K562 (cell line): ENCODE data around the gene AKT3.

ENCODE experiments used
- ATF7 ChIP-seq: fragments of 450-650 bp; IDR thresholded peaks from 2 replicates; pipeline ENCODE4 v1.7.1; 2014; ENCODE audit warnings: mild to moderate bottlenecking, moderate library complexity
- KDM4B ChIP-seq, 2 experiments: fragments of 450-650 bp in 1 of 2; sonication (generic) in 1 of 2; IDR thresholded peaks; 2 replicates each; pipeline ENCODE4 v1.6.1; 2016 to 2017; ENCODE audit warnings: borderline replicate concordance in 2 of 2, antibody characterized with exemption in 1 of 2, low read depth in 1 of 2, mild to moderate bottlenecking in 1 of 2
- MED1 ChIP-seq: sonication (generic); formaldehyde crosslinking; IDR thresholded peaks from 2 replicates; pipeline ENCODE4 v1.8.1; 2023; ENCODE audit warnings: missing genetic modification reagents, borderline replicate concordance
- NFRKB ChIP-seq: fragments of 450-650 bp; IDR thresholded peaks from 2 replicates; pipeline ENCODE4 v1.6.1; 2016; ENCODE audit warnings: low read depth
- RFX7 ChIP-seq: fragments of 250-450 bp; sonication (Bioruptor Pico); IDR thresholded peaks from 2 replicates; pipeline ENCODE4 v1.5.1; 2021; ENCODE audit warnings: mild to moderate bottlenecking
- SIN3B ChIP-seq: fragments of 450-650 bp; IDR thresholded peaks from 2 replicates; pipeline ENCODE4 v1.6.1; 2017; ENCODE audit warnings: low read depth, mild to moderate bottlenecking, moderate library complexity
- ZNF12 ChIP-seq: sonication (generic); formaldehyde crosslinking; IDR thresholded peaks from 2 replicates; pipeline ENCODE4 v1.4.0; 2020; ENCODE audit warnings: mild to moderate bottlenecking, missing genetic modification reagents
- ZNF124 ChIP-seq: sonication (generic); formaldehyde crosslinking; IDR thresholded peaks from 2 replicates; pipeline ENCODE4 v1.8.1; 2022; ENCODE audit warnings: missing genetic modification reagents
- ZNF316 ChIP-seq: fragments of 450-650 bp; IDR thresholded peaks from 2 replicates; pipeline ENCODE4 v1.6.1; 2016
- ZNF436 ChIP-seq: fragments of 250-450, 450-650 bp; sonication (Bioruptor Pico); formaldehyde crosslinking; IDR thresholded peaks from 2 replicates; pipeline ENCODE4 v1.7.0; 2020; ENCODE audit warnings: mild to moderate bottlenecking
- TF ChIP-seq, protein P1 (sequence below): sonication (generic); formaldehyde crosslinking; IDR thresholded peaks from 2 replicates; pipeline ENCODE4 v1.8.1; 2022; ENCODE audit warnings: missing genetic modification reagents

DNA sequence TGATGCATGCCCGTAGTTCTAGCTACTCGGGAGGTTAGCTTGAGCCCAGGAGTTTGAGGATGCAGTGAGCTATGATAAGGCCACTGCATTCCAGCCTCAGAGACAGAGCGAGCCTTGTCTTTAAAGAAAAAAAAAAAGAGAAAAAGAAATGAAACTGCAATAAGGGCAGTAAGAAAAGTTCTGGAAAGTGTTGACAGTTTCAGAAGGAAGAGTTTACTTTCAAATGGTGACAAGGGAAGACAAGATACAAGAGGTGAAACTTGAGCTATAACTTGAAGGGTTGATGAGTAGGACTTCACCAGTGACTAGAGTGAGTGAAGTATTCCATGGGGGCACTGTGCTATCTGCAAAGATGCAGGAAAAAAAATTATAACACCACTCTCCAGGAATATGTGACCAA lies 125.0 kb downstream of the AKT3 start:
- TF ChIP-seq MED1 (CRISPR knock-in tag): no peak
- TF ChIP-seq KDM4B (IDR thresholded peaks at IDR 0.05; ENCODE audit: borderline replicate concordance in 2 of 2, low read depth in 1 of 2): no peak
- no peak for TF ChIP-seq ZNF316
- TF ChIP-seq ZNF436 (CRISPR knock-in tag): no peak
- no peak for TF ChIP-seq NFRKB
- TF ChIP-seq SIN3B: no peak
- TF ChIP-seq RFX7 (CRISPR knock-in tag): no peak
- TF ChIP-seq ATF7: no peak
- TF ChIP-seq ZNF12 (CRISPR knock-in tag): no peak
- no peak for TF ChIP-seq ZNF124 (CRISPR knock-in tag)
- TF ChIP-seq, protein P1, sequence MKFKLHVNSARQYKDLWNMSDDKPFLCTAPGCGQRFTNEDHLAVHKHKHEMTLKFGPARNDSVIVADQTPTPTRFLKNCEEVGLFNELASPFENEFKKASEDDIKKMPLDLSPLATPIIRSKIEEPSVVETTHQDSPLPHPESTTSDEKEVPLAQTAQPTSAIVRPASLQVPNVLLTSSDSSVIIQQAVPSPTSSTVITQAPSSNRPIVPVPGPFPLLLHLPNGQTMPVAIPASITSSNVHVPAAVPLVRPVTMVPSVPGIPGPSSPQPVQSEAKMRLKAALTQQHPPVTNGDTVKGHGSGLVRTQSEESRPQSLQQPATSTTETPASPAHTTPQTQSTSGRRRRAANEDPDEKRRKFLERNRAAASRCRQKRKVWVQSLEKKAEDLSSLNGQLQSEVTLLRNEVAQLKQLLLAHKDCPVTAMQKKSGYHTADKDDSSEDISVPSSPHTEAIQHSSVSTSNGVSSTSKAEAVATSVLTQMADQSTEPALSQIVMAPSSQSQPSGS: no peak
